ENCODE results near the gene RAX2. TPM values are rescaled to one million over a fixed set of nuclear protein-coding genes. Genes with fewer than 3 reads are reported as not detected.

The RAX2 gene
- not detected in 2 replicates for total RNA-seq
- polyA plus RNA-seq: not detected in 2 replicates
- polyA plus RNA-seq (2011; cell fraction: cytosol; rRNA removed): not detected in 2 replicates
- polyA plus RNA-seq (2011; cell fraction: nucleus; rRNA removed): not detected in 2 replicates
- not detected in 2 replicates for polyA plus RNA-seq (2012)
- polyA minus RNA-seq: not detected in 2 replicates
- polyA minus RNA-seq (2011; cell fraction: cytosol; rRNA and poly(A)+ RNA removed): not detected
- not detected in 2 replicates for polyA minus RNA-seq (2011; cell fraction: nucleus; rRNA and poly(A)+ RNA removed)
- not detected for Bru-seq, nascent RNA
- not detected for BruChase-seq, experiment 1, labeled RNA remaining after a 6-hour chase
- not detected for BruChase-seq, experiment 2, labeled RNA remaining after a 2-hour chase
- long read RNA-seq: 0 reads

- no peak for TF ChIP-seq MYC (IDR thresholded peaks at IDR 0.05; ENCODE audit: low read depth, low read length)
- TF ChIP-seq, protein P1, sequence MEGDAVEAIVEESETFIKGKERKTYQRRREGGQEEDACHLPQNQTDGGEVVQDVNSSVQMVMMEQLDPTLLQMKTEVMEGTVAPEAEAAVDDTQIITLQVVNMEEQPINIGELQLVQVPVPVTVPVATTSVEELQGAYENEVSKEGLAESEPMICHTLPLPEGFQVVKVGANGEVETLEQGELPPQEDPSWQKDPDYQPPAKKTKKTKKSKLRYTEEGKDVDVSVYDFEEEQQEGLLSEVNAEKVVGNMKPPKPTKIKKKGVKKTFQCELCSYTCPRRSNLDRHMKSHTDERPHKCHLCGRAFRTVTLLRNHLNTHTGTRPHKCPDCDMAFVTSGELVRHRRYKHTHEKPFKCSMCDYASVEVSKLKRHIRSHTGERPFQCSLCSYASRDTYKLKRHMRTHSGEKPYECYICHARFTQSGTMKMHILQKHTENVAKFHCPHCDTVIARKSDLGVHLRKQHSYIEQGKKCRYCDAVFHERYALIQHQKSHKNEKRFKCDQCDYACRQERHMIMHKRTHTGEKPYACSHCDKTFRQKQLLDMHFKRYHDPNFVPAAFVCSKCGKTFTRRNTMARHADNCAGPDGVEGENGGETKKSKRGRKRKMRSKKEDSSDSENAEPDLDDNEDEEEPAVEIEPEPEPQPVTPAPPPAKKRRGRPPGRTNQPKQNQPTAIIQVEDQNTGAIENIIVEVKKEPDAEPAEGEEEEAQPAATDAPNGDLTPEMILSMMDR (IDR thresholded peaks at IDR 0.05; ENCODE audit: extremely low read depth in 1 of 2, insufficient read depth in 1 of 2, low read depth in 1 of 2, low read length in 2 of 2): no peak
- TF ChIP-seq EZH2 (IDR thresholded peaks at IDR 0.05; ENCODE audit: borderline replicate concordance, low read depth, low read length, severe bottlenecking): no peak
- TF ChIP-seq JUN (IDR thresholded peaks at IDR 0.05; ENCODE audit: borderline replicate concordance, insufficient read depth, insufficient read length, low read depth): no peak
- TF ChIP-seq, protein P2, sequence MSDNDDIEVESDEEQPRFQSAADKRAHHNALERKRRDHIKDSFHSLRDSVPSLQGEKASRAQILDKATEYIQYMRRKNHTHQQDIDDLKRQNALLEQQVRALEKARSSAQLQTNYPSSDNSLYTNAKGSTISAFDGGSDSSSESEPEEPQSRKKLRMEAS (IDR thresholded peaks at IDR 0.05; ENCODE audit: insufficient read depth, insufficient read length): no peak
- TF ChIP-seq POLR2A (IDR thresholded peaks at IDR 0.05; ENCODE audit: low read depth, low read length): no peak
- TF ChIP-seq FOS (IDR thresholded peaks at IDR 0.05; ENCODE audit: borderline replicate concordance, insufficient read depth, low read length): no peak
- TF ChIP-seq GATA2 (IDR thresholded peaks at IDR 0.05; ENCODE audit: insufficient read depth, insufficient read length, low read depth, low read length): no peak
- no peak for TF ChIP-seq POLR2AphosphoS5 (IDR thresholded peaks at IDR 0.05; ENCODE audit: insufficient read depth, low read depth, low read length)
- Histone ChIP-seq H3K9me3 (replicated peaks; ENCODE audit: control insufficient read depth, insufficient read depth, low read length) (no peaks in the 10 kb centered on the region), H3K36me3 (ENCODE audit: control insufficient read depth in 2 of 2, extremely low read depth in 1 of 2, insufficient read depth in 2 of 2, low read length in 2 of 2) (peaks cover 2% of the 10 kb centered on the region in 2 experiments), H3K9ac (replicated peaks; ENCODE audit: extremely low read depth, insufficient read depth, low read length) (no peak within 1 kb of the TSS), H3K79me2 (ENCODE audit: control insufficient read depth, insufficient read depth, low read length) (no peaks in the 10 kb centered on the region), H3K4me1 (ENCODE audit: control insufficient read depth, extremely low read depth, insufficient read depth, low read length) (peaks cover 6% of the 10 kb centered on the region), H3K27ac (ENCODE audit: insufficient read depth, low read depth, low read length) (no peak within 1 kb of the TSS), H3K4me3 (replicated peaks in 1 of 3; ENCODE audit: insufficient read depth in 1 of 3, low read depth in 1 of 3, low read length in 3 of 3) (no peak within 1 kb of the TSS), H3K4me2 (ENCODE audit: insufficient read depth, low read length) (no peak within 1 kb of the TSS), H4K20me1 (replicated peaks; ENCODE audit: control insufficient read depth, extremely low read depth, insufficient read depth, low read length) (no peaks in the 10 kb centered on the region), H3K9me1 (replicated peaks; ENCODE audit: control insufficient read depth, extremely low read depth, insufficient read depth, low read length) (no peaks in the 10 kb centered on the region), H3K27me3 (ENCODE audit: control insufficient read depth in 2 of 2, insufficient read depth in 2 of 2, low read length in 2 of 2) (no peaks in the 10 kb centered on the region), H2AFZ (ENCODE audit: low read depth, low read length) (no peak within 1 kb of the TSS)
- no peak for DNase-seq (ENCODE audit: low read depth, low spot score)
- dilution Hi-C loops (cut with MboI; ENCODE audit: extremely low pct_ligation_motif_present, low sequenced_read_pairs): no loop called here
- POLR2A ChIA-PET: no interaction called here
- intact Hi-C loops (cut with micrococcal nuclease): no loop called here
- no TSS peak for BruUV-seq (replicated peaks)
- no peak for FAIRE-seq
- CTCF ChIA-PET: interaction anchor here (0.5 kb wide), 1 partner anchor 216 kb away, joined by 4 read pairs; no protein-coding TSS in a partner anchor
Observed at GRCh38 chr19:3771906-3772455, at the start of gene RAX2. TSS of gene RAX2 (minus strand) at chr19:3772228. CDS start at chr19:3771742, 486 bp downstream.
